WERI-Rb-1 (cell line): ENCODE data around the gene SOX18.

Experiments
- DNase-seq: peaks from one replicate; pipeline ENCODE4 v3.0.0-alpha.2; 2020
- H3K27ac ChIP-seq: fragments of 250-450 bp; sonication (Bioruptor Pico); 2 replicates; pipeline ENCODE4 v1.5.1; 2020; ENCODE audit warnings: mild to moderate bottlenecking, moderate library complexity
- H3K27me3 ChIP-seq: fragments of 250-450 bp; sonication (Bioruptor Pico); 2 replicates; pipeline ENCODE4 v1.5.1; 2021; ENCODE audit warnings: mild to moderate bottlenecking, low read depth, moderate library complexity; ENCODE audit not compliant: insufficient read depth, severe bottlenecking
- H3K36me3 ChIP-seq: fragments of 250-450 bp; sonication (Bioruptor Pico); 2 replicates; pipeline ENCODE4 v1.5.1; 2020; ENCODE audit warnings: mild to moderate bottlenecking, moderate library complexity
- H3K4me3 ChIP-seq: 2 replicates; pipeline ENCODE4 v1.5.1; 2011; ENCODE audit warnings: low read depth, mild to moderate bottlenecking, control low read depth, low read length
- H3K9me3 ChIP-seq: fragments of 250-450 bp; sonication (Bioruptor Pico); 2 replicates; pipeline ENCODE4 v1.5.1; 2021; ENCODE audit warnings: mild to moderate bottlenecking, moderate library complexity; ENCODE audit not compliant: severe bottlenecking
- TF ChIP-seq, protein P1 (sequence below): IDR thresholded peaks from 2 replicates; pipeline ENCODE4 v1.5.1; 2011; ENCODE audit warnings: low read depth, mild to moderate bottlenecking, control low read depth, inconsistent platforms, low read length

SOX18 gene

DNA sequence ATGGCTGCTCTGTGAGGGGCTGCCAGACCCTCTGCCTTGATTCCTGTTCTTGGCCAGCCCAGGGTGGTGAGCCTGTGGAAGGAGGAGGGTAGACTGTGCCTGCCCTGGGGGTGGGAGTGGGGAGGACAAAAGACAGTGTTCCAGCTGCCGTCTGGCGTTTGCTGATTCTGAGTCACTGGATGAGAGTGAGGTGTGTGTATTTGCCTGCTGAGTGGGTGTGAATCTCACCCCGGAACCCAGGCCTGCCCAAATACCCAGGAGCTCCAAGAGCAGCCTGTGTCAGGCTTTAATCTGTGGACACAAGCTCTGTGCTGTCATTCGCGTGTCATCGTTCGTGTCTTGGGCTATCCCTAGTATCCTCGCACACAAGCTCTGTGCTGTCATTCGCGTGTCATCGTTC is 37.4 kb upstream of the SOX18 start:
- H3K9me3 ChIP-seq, result no peaks in the 10 kb centered on the region
- H3K36me3 ChIP-seq, result no peaks in the 10 kb centered on the region
- no peak overlapping the region for H3K27ac ChIP-seq
- TF ChIP-seq, protein P1, sequence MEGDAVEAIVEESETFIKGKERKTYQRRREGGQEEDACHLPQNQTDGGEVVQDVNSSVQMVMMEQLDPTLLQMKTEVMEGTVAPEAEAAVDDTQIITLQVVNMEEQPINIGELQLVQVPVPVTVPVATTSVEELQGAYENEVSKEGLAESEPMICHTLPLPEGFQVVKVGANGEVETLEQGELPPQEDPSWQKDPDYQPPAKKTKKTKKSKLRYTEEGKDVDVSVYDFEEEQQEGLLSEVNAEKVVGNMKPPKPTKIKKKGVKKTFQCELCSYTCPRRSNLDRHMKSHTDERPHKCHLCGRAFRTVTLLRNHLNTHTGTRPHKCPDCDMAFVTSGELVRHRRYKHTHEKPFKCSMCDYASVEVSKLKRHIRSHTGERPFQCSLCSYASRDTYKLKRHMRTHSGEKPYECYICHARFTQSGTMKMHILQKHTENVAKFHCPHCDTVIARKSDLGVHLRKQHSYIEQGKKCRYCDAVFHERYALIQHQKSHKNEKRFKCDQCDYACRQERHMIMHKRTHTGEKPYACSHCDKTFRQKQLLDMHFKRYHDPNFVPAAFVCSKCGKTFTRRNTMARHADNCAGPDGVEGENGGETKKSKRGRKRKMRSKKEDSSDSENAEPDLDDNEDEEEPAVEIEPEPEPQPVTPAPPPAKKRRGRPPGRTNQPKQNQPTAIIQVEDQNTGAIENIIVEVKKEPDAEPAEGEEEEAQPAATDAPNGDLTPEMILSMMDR, result no peak
- no peak overlapping the region for H3K4me3 ChIP-seq
- H3K27me3 ChIP-seq, result no peaks in the 10 kb centered on the region
- no peak for DNase-seq

DNA sequence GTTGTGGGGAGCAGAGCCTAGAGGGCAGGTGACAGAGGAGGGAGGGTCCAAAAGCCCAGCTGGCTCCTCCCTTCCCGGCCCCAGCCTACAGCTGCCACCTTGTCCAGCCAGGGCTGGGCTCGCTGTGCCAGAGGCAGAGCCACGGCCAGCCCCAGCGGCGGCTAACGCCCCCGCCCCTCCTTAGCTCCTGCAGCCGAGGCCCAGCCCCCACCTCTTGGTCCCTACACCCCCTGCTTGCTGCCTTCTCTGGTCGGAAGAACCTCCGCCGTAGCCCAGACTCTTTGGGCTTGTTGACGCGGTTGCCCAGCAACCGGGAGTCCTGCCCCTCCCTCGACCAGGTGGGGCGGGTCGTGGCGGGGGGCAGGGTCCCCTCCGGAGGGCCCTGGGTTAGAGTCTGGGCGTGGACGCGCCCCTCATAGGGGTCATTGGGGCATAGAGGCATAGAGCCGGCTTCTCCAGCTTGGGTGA is 35.3 kb upstream of the SOX18 start:
- no peak overlapping the region for H3K27ac ChIP-seq
- TF ChIP-seq, protein P1, result no peak
- H3K4me3 ChIP-seq, result no peak overlapping the region
- no peaks in the 10 kb centered on the region for H3K36me3 ChIP-seq
- H3K9me3 ChIP-seq, result no peaks in the 10 kb centered on the region
- no peaks in the 10 kb centered on the region for H3K27me3 ChIP-seq
- DNase-seq, result no peak

DNA sequence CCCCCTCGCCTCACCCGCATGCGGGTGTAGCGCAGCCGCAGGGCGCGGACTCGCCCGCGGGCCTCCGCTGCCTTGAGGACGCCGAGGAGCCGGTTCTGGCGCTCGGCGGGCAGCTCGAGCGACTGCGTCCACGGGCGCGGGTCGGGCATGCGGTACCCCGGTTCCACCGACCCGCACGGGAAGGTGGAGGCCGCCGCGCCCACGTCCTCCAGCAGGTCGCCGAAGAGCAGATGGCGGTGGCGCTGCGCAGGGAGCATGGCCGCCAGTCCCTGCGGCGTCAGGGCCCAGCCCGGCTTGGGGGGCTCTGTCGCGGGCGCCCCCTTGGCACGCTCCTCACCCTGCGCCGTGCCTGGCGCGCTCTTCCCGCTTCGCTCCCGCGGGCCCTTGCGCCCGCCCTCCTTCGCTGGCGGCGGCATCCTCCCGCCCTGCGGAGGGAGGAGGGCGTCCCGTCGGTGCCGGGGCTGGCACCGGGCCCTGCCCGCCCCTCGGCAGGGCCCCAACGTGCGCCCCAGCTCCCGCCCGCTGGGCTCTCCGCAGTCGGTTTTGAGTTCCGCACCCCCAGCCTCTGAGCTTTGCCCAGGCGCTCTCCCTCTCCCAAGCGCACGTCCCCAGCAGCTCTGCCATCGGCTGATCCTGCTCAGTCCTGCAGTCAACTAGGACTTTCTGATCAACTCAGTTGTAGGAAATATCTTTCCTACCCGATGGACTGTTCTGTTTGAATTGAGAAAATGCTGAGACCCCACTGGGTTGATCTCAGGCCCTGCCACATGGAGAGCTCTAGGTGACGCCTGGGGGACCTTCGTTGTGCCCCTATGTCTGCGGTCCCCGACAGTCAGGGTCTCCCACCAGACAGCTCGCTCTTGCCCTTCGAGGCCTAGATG is 34.6 kb upstream of the SOX18 start, which contains the start of gene LKAAEAR1:
Gene LKAAEAR1, minus strand, starts transcription at position 595 of the 881 bp plus-strand sequence. Its CDS starts 179 bp downstream, at position 416.
- TF ChIP-seq, protein P1, result no peak
- no peak for DNase-seq
- H3K27me3 ChIP-seq, result no peaks in the 10 kb centered on the region
- H3K36me3 ChIP-seq, result no peaks in the 10 kb centered on the region
- no peaks in the 10 kb centered on the region for H3K9me3 ChIP-seq
- H3K4me3 ChIP-seq, result peak within 1 kb of the TSS; percentile 44
- H3K27ac ChIP-seq, result no peak within 1 kb of the TSS

DNA sequence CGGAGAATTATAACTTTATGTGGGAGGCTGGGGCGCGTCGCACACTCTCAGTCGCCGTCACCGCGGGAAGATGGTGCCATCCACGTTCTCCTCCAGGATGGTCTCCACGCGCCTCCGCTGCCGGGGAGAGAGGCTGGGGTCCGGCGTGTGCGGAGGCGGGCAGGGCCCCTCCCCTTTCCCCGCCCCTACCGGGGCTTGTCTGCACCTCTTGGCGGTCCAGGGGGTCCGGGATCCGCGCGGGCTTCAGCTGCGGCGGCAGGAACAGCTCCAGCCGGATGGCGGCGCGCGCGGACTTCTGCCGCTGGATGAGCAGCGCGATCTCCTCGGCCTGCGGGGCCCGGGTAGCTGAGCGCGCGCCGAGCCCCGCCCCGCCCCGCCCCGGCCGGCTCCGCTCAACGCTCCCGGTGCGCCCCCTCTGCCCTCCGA is 34.0 kb upstream of the SOX18 start:
- Histone ChIP-seq H3K9me3 (no peaks in the 10 kb centered on the region), H3K36me3 (no peaks in the 10 kb centered on the region), H3K27me3 (no peaks in the 10 kb centered on the region), H3K27ac (no peak overlapping the region), H3K4me3 (peak overlapping the region; percentile 44)
- TF ChIP-seq, protein P1, result peak; percentile 56
- DNase-seq, result peak; percentile 75

DNA sequence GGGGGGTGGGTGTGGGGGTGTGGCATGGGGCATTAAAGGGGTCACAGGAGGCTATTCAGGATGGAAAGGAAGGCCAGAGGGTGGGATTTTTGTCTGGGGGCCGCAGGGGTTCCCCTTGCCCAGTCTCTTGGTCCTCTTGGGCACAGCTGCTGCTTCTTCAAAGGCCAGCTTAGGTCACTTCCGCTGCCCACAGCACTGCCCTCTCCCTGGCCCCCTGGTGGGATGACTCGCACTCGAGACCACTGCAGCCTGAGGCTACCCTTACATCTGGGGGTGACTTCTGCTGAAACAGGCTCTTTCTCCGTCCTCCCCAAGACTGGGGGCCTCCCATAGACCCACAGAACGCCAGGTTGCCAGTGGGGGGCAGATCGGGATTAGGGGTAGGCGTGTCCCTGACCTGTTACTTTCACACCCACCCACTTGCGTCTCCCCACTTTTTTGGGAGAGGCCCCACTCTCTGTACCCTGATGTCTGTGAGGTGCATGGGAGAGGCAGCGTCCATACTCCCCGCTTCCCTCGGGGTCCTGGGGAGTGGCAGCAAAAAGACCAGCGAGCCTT is 33.5 kb upstream of the SOX18 start:
- TF ChIP-seq, protein P1, result peak; percentile 15; the same call in 1 of the 2 replicates
- no peaks in the 10 kb centered on the region for H3K36me3 ChIP-seq
- H3K4me3 ChIP-seq, result peak overlapping the region; percentile 21
- H3K27me3 ChIP-seq, result no peaks in the 10 kb centered on the region
- no peaks in the 10 kb centered on the region for H3K9me3 ChIP-seq
- no peak for DNase-seq
- no peak overlapping the region for H3K27ac ChIP-seq
